ENCODE results near the gene GPS2. TPM values are rescaled to one million over a fixed set of nuclear protein-coding genes. Genes with fewer than 3 reads are reported as not detected.

GPS2 gene
- total and polyA plus RNA-seq, 2 experiments from 2014 or later: 83.4 to 122 TPM

DNA sequence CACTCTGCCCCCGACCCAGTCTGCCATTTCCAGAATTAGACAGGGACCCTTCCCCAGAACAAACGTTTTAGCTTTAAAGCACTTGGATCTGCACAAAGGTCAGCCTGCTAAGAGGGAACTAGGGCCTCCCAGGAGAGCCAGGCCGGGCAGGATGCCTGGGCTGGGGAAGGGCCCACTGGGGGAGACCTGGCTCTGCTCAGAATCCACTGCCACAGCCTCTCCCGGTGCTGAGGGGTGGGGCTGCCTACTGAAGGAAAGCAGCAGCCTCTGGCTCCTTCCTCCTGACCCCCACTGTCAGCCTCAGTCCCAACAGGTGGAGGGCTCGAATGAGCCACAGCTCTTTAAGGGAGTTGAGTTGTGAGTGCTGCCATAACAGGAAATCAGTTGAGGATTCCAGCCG, 22.4 kb downstream of the GPS2 start (continued):
- TF ChIP-seq ZNF462 (CRISPR knock-in tag; IDR thresholded peaks at IDR 0.05): no peak
- TF ChIP-seq, protein P1, sequence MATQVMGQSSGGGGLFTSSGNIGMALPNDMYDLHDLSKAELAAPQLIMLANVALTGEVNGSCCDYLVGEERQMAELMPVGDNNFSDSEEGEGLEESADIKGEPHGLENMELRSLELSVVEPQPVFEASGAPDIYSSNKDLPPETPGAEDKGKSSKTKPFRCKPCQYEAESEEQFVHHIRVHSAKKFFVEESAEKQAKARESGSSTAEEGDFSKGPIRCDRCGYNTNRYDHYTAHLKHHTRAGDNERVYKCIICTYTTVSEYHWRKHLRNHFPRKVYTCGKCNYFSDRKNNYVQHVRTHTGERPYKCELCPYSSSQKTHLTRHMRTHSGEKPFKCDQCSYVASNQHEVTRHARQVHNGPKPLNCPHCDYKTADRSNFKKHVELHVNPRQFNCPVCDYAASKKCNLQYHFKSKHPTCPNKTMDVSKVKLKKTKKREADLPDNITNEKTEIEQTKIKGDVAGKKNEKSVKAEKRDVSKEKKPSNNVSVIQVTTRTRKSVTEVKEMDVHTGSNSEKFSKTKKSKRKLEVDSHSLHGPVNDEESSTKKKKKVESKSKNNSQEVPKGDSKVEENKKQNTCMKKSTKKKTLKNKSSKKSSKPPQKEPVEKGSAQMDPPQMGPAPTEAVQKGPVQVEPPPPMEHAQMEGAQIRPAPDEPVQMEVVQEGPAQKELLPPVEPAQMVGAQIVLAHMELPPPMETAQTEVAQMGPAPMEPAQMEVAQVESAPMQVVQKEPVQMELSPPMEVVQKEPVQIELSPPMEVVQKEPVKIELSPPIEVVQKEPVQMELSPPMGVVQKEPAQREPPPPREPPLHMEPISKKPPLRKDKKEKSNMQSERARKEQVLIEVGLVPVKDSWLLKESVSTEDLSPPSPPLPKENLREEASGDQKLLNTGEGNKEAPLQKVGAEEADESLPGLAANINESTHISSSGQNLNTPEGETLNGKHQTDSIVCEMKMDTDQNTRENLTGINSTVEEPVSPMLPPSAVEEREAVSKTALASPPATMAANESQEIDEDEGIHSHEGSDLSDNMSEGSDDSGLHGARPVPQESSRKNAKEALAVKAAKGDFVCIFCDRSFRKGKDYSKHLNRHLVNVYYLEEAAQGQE (IDR thresholded peaks at IDR 0.05; ENCODE audit: unreplicated experiment): no peak
- no peak for TF ChIP-seq ZNF114 (CRISPR knock-in tag; IDR thresholded peaks at IDR 0.05)
- TF ChIP-seq, protein P2, sequence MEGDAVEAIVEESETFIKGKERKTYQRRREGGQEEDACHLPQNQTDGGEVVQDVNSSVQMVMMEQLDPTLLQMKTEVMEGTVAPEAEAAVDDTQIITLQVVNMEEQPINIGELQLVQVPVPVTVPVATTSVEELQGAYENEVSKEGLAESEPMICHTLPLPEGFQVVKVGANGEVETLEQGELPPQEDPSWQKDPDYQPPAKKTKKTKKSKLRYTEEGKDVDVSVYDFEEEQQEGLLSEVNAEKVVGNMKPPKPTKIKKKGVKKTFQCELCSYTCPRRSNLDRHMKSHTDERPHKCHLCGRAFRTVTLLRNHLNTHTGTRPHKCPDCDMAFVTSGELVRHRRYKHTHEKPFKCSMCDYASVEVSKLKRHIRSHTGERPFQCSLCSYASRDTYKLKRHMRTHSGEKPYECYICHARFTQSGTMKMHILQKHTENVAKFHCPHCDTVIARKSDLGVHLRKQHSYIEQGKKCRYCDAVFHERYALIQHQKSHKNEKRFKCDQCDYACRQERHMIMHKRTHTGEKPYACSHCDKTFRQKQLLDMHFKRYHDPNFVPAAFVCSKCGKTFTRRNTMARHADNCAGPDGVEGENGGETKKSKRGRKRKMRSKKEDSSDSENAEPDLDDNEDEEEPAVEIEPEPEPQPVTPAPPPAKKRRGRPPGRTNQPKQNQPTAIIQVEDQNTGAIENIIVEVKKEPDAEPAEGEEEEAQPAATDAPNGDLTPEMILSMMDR (conservative IDR thresholded peaks at IDR 0.05; ENCODE audit: low read depth in 2 of 2): no peak
- TF ChIP-seq ZNF331 (CRISPR knock-in tag; IDR thresholded peaks at IDR 0.05; ENCODE audit: low read depth): no peak
- no peak for TF ChIP-seq POLR2AphosphoS5 (IDR thresholded peaks at IDR 0.05; ENCODE audit: low read depth)
